Right ventricle myocardium inferior (tissue), 1 donor: ENCODE measurements around the gene GSTM1. TPM values are rescaled to one million over a fixed set of nuclear protein-coding genes. Genes with fewer than 3 reads are reported as not detected.
A peak's percentile ranks its signal among the peaks of the same experiment; 100 is the strongest.

Source experiments
- ATAC-seq: fragments of 200-7000 bp; cut with Tn5 transposase; one replicate; pipeline ENCODE4 v1.9.1; 2020; ENCODE audit warnings: mild to moderate bottlenecking, moderate library complexity
- DNase-seq: peaks from one replicate; pipeline ENCODE4 v3.0.0; 2021; ENCODE audit errors: missing footprints
- intact Hi-C: fragments of 100-400 bp; cut with DNase I; formaldehyde crosslinking; loops from one replicate; pipeline ENCODE4 v1.11.0; 2022
- total RNA-seq: library from RNA; stranded (reverse); fragmentation: NEBNext Ultra II Directional; extraction: Animal tissue kit (Norgen Biotek cat#: 25700); gene quantifications from one replicate; pipeline ENCODE4 v1.2.1, GENCODE V29; 2021
- donor health status: DM: no; HTN: yes; CAD: no; lungs with severe emphysema.

Gene GSTM1
- total RNA-seq, 1 donor from 2014 or later = not detected

- DNase-seq (no peak), ATAC-seq (no peak)
- intact Hi-C loops = loop anchor here (5.0 kb wide), 2 partner anchors 50 to 55 kb away; partner anchors contain the start of gene GSTM2
Measured at GRCh38 chr1:109717729-109718128, 30.1 kb downstream of the GSTM1 start.

GRCh38 chr1:109718495-109718894, 30.9 kb downstream of the GSTM1 start:
- peak; percentile 47 for ATAC-seq
- intact Hi-C loops = loop anchor here (5.0 kb wide), 2 partner anchors 51 to 54 kb away; partner anchors contain the start of gene GSTM2

GRCh38 chr1:109719337-109719837, 31.8 kb downstream of the GSTM1 start:
- DNase-seq (no peak), ATAC-seq (no peak)
- intact Hi-C loops = loop anchor here (5.0 kb wide), 2 partner anchors 52 to 53 kb away; partner anchors contain the start of gene GSTM2

More at GRCh38 chr1:109718495-109718894, 30.9 kb downstream of the GSTM1 start:
- DNase-seq = no peak

- no peak for ATAC-seq
- intact Hi-C loops = no loop called here
- DNase-seq = no peak
Measured at GRCh38 chr1:109721042-109721441, 33.4 kb downstream of the GSTM1 start.

- intact Hi-C loops = no loop called here
- ATAC-seq (no peak), DNase-seq (no peak)
Measured at GRCh38 chr1:109721971-109722370, 34.4 kb downstream of the GSTM1 start.

GRCh38 chr1:109722908-109723691, 35.5 kb downstream of the GSTM1 start:
- no peak for ATAC-seq
- DNase-seq = no peak
- intact Hi-C loops = no loop called here

GRCh38 chr1:109724933-109725332, 37.3 kb downstream of the GSTM1 start:
- ATAC-seq = no peak
- intact Hi-C loops = no loop called here
- DNase-seq = no peak

GRCh38 chr1:109725510-109725909, 37.9 kb downstream of the GSTM1 start:
- intact Hi-C loops = no loop called here
- ATAC-seq (no peak), DNase-seq (no peak)

GRCh38 chr1:109726007-109726406, 38.4 kb downstream of the GSTM1 start:
- ATAC-seq = no peak
- no peak for DNase-seq
- intact Hi-C loops = no loop called here

GRCh38 chr1:109726728-109727373, 39.2 kb downstream of the GSTM1 start:
- ATAC-seq = no peak
- intact Hi-C loops = no loop called here

GRCh38 chr1:109728870-109729269, 41.3 kb downstream of the GSTM1 start:
- intact Hi-C loops = no loop called here
- ATAC-seq (no peak), DNase-seq (no peak)

More at GRCh38 chr1:109726728-109727373, 39.2 kb downstream of the GSTM1 start:
- peak; percentile 50 for DNase-seq

- DNase-seq (no peak), ATAC-seq (no peak)
- intact Hi-C loops = no loop called here
Measured at GRCh38 chr1:109730666-109731065, 43.0 kb downstream of the GSTM1 start.

- ATAC-seq = no peak
Measured at GRCh38 chr1:109732390-109732881, 44.8 kb downstream of the GSTM1 start.

GRCh38 chr1:109733236-109733870, 45.7 kb downstream of the GSTM1 start:
- DNase-seq = no peak
- no peak for ATAC-seq

More at GRCh38 chr1:109732390-109732881, 44.8 kb downstream of the GSTM1 start:
- intact Hi-C loops = no loop called here
- no peak for DNase-seq

GRCh38 chr1:109739738-109740614, 52.4 kb downstream of the GSTM1 start:
- ATAC-seq = peak; percentile 99
- DNase-seq = peak; percentile 90
- intact Hi-C loops = no loop called here

More at GRCh38 chr1:109733236-109733870, 45.7 kb downstream of the GSTM1 start:
- intact Hi-C loops = no loop called here

GRCh38 chr1:109740615-109741373, 53.2 kb downstream of the GSTM1 start, which contains the start of gene GSTM3:
TSS of gene GSTM3 (minus strand) at chr1:109741038. CDS start at chr1:109740287, 751 bp downstream.
- no peak for ATAC-seq
- no peak for DNase-seq
- intact Hi-C loops = no loop called here
